ENCODE results near the gene TMEM14C.
A peak's percentile ranks its signal among the peaks of the same experiment; 100 is the strongest.
"Not testable (repeated sequence)": the region's sequence is repeated elsewhere in the genome, so short reads cannot be mapped to it uniquely, and the experiment has no call there.

TMEM14C gene

DNA sequence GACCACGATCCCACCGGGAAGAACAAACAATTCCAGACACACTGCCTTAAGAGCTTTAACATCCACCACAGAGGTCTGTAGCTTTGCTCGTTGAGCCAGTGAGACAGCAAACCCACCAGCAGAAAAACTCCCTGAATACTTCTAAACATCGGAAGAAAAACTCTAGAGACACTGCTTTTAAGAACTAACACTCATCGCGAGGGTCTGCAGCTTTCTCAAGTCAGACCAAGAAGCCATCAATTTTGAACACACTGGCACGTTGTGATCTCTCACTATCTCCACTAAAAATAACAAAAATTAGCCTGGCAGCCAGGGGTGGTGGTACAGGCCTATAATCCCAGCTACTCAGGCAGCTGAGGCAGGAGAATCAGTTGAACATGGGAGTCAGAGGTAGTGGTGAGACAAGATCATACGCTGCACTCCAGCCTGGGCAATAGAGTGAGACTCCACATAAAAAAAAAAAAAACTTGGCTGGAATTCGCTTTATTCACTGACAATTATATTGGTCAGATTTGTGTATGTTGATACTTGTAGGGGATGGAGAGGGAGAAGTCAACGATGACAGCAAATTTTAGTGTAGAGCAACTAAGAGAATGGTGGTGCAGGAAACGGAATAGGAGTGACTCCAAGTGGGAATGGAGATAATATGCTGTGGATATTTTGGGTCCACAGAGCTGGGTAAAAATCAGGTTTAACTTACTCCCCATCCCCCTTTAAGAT is 860 bp upstream of the TMEM14C start:
- ATAC-seq, result no peak

DNA sequence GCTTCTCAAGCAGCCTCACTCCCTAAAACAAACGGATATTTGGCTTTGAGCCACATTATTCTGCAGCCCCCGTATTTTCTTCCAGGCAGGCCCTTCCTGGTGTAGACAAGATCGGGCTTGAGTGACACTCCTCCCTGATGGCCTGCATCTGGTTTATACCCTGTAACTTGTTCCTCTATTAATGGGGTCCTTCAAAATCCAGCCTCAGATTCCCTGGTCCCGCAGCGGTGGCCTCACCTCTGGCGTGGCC is 375 bp upstream of the TMEM14C start:
- ATAC-seq, result no peak

DNA sequence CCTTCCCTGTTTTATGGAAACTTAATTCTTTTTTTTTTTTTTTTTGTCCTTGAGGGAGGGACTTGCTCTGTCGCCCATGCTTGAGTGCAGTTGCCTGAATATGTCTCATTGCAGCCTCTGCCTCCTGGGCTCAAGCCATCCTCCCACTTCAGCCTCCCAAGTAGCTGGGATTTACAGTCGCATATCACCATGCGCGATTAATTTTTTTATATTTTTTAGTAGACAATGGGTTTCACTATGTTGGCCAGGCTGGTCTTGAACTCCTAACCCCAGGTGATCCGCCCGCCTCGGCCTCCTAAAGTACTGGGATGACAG is 654 bp downstream of the TMEM14C start:
- no peak for ATAC-seq

DNA sequence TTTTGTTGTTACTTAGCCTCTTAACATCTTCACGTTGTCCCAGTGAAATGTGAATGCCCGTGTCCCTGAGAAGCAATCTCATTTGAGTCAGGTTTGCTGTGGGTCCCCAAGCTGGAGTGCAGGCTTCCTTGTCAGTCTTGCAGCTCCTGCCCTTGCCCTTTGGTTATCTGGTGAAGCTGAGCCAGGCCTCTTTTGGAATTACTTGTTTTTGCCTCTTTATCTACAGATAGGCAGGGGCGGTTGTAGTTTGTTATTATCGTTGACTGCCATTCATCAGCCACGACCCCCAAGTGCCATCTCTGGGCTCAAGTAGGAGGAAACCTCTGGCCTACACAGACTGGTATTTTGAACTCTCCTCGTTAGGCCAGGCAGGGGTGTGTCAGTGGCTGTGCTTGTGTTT is 2.2 kb downstream of the TMEM14C start:
- no peak for ATAC-seq

DNA sequence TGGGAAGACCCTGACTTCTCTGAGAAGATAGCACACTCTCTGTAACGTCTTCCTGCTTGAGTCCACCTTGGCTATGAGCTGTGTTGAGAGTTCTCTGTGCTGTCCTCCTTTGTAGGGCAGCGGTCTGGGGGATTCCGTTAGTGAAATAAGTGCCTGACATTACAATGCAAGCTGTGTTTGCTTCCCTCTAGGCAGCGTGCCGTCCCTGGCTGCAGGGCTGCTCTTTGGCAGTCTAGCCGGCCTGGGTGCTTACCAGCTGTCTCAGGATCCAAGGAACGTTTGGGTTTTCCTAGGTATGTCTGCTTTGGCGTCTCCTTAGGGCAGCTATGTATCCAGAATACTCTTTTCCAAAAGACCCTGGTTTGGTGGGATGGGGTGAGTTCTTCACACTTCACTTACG is 2.8 kb downstream of the TMEM14C start:
- no peak for ATAC-seq

DNA sequence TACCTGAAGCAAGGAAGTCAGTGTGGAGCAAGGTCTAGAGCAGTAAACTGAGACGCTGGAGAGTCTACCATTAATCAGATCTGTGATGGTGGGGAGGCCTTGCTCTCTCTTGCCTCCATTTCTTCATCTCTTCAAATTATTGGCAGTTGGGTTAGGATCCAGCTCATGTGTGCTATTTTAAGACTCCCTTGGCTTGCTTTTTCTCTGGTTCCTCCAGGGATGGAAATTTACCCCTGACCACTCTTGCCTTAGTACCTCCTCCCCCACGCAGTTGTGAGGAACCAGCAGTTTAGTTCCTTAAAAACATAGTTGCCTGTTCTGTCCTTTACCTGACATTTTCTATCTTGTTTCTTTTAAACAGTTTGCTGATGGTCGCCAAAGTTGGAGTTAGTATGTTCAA is 7.4 kb downstream of the TMEM14C start:
- ATAC-seq, result no peak

DNA sequence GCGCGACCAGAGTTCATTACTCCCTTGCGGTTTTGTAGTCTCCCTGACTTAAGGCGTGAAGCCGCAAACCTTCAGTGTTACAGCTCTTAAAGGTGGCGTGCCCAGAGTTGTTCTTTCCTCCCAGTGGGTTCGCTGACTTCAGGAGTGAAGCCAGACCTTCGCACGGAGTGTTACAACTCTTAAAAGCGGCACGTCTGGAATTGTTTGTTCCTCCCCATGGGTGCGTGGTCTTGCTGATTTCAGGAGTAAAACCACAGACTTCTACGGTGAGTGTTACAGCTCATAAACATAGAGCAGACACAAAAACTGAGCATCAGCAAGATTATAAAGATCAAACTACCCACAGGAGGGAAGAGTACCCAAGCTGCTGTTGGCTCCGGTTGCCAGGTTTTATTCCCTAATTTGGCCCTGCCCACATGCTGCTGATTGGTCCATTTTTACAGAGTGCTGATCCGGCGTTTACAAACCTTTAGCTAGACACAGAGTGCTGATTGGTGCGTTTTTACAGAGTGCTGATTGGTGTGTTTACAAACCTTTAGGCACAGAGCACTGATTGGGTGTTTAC is 10.4 kb downstream of the TMEM14C start:
- ATAC-seq, result no peak

DNA sequence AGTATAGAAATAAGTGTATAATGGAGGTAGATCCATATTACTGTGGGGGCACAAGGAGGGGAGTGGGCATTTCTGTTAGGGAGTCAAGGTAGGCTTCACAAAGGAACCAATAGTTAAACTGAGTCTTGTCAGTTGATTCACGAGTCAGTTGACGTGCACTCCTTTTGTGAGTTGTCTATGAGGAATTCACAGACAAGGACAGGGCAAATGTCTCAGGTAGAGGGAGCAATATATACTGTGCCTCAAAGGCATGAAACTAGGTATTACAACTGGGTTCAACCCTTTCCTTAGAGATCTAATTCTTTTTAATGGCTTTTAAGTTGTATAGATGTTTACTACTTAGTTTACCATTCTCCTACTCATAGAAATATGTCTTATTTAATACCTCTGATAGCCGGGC is 11.0 kb downstream of the TMEM14C start:
- no peak for ATAC-seq

DNA sequence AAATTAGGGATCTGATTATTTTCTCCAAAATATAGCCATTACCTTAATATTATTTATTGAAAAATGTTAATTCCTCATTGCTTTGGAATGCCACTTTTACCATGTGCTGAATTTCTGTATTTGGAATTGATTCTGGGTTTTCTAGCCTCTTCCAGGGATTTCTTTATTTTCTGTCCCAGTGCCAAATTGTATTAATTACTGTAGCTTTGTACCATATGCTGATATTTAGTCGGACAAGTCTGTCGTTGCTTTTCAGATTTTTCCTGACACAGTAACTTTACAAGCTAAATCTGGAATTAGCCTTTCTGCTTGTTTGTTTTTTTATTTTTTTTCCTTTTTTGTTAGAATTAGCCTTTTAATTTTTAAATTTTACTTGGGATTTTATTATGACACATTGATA is 13.9 kb downstream of the TMEM14C start:
- ATAC-seq, result no peak

DNA sequence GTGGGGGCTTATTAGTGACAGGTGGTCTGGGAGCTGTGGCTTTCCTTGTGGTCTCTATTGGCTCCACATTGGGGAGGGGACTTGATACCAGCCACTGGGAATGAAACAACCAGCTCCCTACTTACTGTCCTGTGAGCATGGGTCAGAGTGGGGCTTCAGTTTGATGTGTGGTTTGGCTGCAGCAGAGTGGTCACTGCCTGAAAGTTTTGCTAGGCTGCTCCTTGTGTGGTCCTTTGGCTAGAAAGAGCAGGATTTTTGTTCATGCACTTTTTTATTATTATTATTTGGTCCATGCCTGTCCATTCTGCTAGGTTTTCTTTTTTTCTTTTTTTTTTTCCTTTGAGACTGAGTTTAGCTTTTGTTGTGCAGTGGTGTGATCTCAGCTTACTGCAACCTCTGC is 17.2 kb downstream of the TMEM14C start:
- ATAC-seq, result no peak

DNA sequence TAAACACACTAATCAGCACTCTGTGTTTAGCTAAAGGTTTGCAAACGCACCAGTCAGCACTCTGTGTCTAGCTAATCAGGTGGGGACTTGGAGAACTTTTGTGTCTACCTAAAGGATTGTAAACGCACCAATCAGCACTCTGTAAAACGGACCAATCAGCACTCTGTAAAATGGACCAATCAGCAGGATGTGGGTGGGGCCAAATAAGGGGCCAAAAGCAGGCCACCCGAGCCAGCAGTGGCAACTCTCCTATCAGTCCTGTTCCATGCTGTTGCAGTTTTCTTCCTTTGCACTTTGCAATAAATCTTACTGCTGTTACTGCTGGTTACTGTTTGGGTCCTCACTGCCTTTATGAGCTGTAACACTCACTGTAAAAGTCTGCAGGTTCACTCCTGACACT is 18.8 kb downstream of the TMEM14C start:
- ATAC-seq, result not testable (repeated sequence)

DNA sequence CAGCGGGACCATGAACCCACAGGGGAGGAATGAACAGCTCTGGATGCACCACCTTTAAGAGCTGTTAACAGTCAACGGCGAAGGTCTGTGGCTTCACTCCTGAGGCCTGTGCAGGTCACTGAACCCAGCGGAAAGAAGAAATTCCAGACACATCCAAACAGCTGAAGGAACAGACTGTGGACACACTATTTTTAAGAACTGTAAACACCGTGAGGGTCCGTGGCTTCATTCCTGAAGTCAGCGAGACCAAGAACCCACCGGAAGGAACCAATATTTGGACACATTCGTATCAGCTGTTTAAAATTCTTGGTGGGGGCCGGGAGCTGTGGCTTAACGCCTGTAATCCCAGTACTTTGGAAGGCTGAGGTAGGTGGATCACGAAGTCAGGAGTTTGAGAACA is 19.4 kb downstream of the TMEM14C start:
- ATAC-seq, result no peak

DNA sequence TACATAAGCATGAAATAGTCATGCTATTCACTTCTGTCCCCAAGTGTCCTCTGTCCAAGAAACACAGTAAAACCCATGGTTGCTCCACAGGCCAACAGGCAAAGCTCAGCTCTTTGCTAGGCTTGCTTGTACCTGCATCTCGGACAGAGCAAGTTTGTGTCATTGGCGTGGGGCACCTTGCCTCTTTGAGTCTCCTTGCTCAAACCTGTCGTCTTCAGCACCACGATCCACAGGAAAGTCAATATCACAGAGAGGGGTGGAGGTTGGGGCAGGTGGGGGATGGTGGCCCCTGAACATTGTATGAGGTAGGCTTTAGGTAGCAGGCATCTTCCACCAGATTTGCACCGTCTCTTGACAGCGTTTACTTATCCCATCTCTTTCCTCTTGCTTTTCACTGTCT is 20.6 kb downstream of the TMEM14C start:
- no peak for ATAC-seq

DNA sequence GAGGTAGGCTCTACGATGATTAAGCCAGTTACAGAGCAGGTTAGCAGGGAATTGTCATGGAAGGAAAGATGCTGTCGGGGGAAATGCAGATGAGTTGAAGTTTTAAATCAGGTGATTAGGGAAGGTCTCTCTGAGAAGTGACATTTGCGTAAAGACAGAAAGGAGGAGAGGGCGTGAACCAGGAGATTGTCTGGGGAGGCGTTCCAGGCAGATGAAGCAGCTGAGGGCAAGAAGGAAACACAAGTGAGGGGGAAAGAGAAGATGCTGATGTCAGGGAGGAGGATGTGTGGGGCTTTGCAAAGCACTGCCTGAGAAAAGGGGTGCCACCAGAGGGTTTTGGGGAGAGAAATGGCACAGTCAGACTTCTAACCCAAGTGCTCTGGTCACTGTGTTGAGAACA is 22.2 kb downstream of the TMEM14C start:
- ATAC-seq, result no peak

DNA sequence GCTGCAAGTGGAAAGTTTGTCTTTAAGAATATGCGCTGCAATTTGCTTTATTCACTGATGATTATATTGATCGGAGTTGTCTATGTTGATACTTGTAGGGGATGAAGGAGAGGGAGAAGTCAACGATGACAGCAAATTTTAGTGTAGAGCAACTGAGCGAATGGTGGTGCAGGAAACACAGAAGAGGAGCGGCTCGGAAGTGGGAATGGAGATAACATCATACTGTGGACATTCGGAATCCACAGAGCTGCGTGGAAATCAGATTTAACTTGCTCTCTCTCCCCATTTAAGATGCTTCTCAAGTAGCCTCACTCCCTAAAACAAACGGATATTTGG is 24.0 kb downstream of the TMEM14C start:
- ATAC-seq, result no peak

DNA sequence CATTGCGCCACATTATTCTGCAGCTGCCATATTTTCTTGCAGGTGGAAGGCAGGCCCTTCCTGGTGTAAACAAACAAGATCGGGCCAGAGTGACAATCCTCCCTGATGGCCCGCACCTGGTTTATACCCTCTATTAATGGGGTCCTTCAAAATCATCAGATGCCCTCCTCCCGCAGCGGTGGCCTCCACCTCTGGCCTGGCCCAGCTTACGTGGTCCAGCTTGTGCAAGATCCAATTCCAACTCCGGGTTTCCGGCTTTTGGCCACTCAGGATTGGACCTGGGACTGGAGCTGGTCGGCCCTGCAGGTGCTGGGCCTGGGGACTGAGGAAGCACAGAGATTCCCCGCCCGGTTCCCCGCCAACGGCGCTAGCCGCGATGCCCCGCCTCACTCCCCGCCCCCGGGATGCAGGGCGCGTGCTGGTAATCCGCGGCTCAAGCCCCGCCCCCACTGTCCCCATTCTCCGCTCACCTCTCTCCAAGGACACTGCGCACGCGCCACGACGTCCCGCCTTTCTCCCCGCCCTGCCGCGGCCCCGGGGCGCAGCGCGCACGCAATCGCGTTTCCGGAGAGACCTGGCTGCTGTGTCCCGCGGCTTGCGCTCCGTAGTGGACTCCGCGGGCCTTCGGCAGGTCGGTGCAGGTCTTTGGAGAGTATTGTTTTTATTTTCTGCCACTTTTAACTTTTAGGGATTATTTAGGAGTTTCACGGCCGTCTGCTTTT is 24.5 kb downstream of the TMEM14C start, which contains the start of gene TMEM14B:
TMEM14B (plus strand) TSS at position 555 of the 722 bp plus-strand sequence. CDS start 1,441 bp downstream, outside the sequence.
- peak; percentile 95 for ATAC-seq

DNA sequence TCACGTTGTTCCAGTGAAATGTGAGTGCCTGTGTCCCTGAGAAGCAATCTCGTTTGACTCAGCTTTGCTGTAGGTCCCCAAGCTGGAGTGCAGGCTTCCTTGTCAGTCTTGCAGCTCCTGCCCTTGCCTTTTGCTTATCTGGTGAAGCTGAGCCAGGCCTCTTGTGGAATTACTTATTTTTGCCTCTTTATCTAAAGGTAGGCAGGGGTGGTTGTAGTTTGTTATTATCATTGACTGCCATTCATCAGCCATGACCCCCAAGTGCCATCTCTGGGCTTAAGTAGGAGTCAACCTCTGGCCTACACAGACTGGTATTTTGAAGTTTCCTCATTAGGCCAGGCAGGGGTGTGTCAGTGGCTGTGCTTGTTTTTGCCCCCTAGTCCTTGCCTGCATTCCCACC is 26.9 kb downstream of the TMEM14C start:
- no peak for ATAC-seq

DNA sequence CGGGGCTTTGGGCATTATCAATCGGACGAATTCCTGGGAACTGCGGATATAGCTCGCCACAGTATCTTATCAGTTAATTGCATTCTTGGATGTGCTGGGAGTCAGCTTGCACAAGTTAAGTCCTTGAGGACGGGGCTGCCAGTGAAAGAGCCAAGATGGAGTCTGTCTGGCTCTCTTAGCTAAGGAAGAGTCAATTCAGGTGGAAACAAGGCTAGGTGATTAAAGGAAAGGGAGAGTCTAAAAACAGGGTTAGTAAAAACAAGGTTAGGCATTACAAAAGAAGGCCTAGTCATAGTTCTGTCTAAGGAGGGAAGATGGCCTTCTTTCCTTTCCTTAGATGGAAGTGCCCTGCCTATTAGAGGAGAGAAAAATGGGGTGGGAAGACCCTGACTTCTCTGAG is 27.7 kb downstream of the TMEM14C start:
- ATAC-seq, result not testable (repeated sequence)

DNA sequence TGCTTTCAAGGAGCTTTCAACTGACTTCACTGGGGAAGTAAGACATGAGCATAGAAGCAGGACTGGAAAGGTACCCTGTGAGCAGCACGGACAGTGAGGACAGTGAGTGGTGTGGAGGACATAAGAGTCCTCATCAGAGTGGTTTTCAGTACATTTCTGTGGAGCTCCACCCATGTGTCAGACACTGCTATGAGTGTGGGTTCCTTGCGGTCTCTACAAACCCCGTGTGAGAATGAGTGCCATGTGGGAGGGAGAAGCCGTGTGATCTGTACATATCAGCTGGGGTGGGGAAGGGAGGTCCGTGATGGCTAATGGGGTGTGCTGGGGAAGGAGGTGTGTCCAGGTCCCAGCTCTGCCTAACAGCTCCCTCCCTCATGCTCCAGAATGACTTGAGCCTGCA is 28.9 kb downstream of the TMEM14C start:
- ATAC-seq, result not testable (repeated sequence)

DNA sequence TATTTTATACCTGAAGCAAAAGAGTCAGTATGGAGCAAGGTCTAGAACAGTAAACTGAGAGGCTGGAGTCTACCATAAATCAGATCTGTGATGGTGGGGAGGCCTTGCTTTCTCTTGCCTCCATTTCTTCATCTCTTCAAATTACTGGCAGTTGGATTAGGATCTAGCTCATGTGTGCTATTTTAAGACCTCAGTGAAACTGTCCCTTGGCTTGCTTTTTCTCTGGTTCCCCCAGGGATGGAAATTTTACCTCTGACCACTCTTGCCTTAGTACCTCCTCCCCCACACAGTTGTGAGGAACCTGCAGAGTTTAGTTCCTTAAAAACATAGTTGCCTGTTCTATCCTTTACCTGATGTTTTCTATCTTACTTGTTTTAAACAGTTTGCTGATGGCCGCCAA is 33.2 kb downstream of the TMEM14C start:
- no peak for ATAC-seq

DNA sequence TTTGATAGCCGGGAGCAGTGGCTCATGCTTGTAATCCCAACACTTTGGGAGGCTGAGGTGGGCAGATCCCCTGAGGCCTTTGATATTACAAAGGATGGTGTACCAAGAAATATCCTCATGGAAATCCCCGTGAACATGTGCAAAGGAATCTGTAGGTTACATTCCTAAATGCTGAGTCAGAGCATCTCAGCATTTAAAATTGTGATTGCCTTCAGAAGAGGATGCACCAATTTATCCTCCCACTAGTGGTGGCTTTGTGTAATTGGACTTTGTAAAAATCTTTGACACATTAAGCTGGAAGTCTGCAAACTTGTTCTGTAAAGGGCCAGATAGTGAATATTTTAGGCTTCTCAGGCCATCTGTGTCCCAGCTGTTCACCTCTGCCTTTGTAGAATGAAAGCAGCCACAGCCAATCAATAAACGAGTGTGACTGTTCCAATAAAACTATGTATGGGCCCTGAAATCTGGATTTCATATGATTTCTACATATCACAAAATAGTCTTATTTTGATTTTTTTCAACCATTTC is 36.5 kb downstream of the TMEM14C start:
- peak in 1 of 2 donors; percentile 45 for ATAC-seq

DNA sequence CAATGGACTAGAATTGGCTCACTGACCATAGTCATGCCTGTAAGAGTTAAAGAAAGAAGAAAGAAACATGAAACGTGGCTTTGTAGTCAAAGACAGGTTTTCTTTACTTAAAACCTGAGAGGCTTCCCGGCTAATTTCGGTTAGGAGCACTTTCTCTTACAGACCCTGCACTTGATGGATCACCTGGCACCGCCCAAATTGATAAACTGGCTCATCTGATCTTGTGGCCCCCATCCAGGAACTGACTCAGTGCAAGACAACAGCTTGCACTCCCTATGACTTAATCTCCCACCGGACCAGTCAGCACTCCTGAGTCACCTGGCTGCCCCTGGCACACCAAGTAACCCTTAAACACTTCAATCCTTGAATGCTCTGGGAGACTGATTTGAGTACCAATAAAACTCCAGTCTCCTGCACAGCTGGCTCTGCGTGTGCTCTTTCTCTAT is 37.0 kb downstream of the TMEM14C start:
- ATAC-seq, result peak; percentile 41 to 45

DNA sequence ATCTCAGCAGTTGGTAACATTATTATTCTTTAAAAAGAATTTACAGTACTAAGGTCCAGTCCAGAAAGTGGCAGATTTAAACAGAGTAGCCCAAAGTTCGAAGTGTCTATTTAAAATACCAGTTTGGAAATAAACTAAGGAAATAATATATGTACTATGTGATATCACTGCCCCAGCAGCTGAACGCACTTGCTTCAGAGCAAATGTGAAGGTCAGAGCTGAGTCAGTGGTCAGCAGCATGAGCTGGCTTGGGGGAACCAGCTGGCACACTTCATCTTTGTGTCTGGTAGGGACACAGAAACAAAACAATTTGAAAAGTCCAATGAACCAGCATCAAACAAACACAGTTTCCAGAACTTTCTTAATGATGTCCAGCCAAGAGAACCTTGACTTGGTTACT is 40.1 kb downstream of the TMEM14C start:
- no peak for ATAC-seq

DNA sequence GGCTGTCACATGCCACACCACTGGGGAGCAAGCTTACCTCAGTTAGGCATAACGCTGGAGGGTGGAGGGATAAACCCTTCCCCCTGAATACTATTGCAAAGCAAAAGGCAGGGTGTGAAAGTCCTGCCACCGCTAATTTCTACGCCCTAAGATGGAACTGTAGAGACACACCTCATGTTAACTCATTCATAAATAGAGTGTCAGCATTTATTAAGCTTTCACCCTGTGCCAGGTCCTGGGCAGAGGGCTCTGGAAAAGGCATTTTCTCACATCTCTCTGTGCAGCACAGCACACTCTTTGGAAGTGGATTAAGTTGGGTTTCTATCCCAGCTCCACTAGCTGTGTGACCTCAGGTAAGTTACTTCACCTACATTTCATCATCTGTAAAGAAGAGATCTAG is 46.5 kb downstream of the TMEM14C start:
- ATAC-seq, result no peak
